GM23338 (cell line): ENCODE results near the gene TBC1D16. TPM values are rescaled to one million over a fixed set of nuclear protein-coding genes. Genes with fewer than 3 reads are reported as not detected.

Source experiments
- ATAC-seq: fragments of 200-7000 bp; cut with Tn5 transposase; 3 replicates; pipeline ENCODE4 v1.9.1; 2020
- DNase-seq: peaks from one replicate; pipeline ENCODE4 v3.0.0-alpha.2; 2015; ENCODE audit warnings: low spot score
- H2AFZ ChIP-seq: fragments of 200-600 bp; sonication (generic); 2 replicates; pipeline ENCODE4 v1.8.0; 2016; ENCODE audit warnings: antibody characterized with exemption, mild to moderate bottlenecking, moderate library complexity
- H3F3A ChIP-seq: fragments of 200-600 bp; sonication (generic); replicated peaks from 2 replicates; pipeline ENCODE4 v1.8.0; 2017; ENCODE audit warnings: antibody characterized with exemption, mixed run types, low read depth
- H3K27ac ChIP-seq: fragments of 200-600 bp; sonication (generic); 2 replicates; pipeline ENCODE4 v1.6.1; 2016; ENCODE audit warnings: low read depth
- H3K27me3 ChIP-seq: fragments of 200-600 bp; sonication (generic); 2 replicates; pipeline ENCODE4 v1.8.0; 2016; ENCODE audit warnings: mild to moderate bottlenecking, mixed run types, moderate library complexity; ENCODE audit not compliant: insufficient read depth
- H3K36me3 ChIP-seq: fragments of 200-600 bp; sonication (generic); 2 replicates; pipeline ENCODE4 v1.8.0; 2016; ENCODE audit warnings: mild to moderate bottlenecking; ENCODE audit not compliant: insufficient read depth
- H3K4me1 ChIP-seq: fragments of 200-600 bp; sonication (generic); 2 replicates; pipeline ENCODE4 v1.8.0; 2016; ENCODE audit warnings: mild to moderate bottlenecking, moderate library complexity; ENCODE audit not compliant: insufficient read depth
- H3K4me2 ChIP-seq: fragments of 200-600 bp; sonication (generic); 2 replicates; pipeline ENCODE4 v1.7.1; 2017; ENCODE audit warnings: mixed run types
- H3K4me3 ChIP-seq: fragments of 200-600 bp; sonication (generic); 2 replicates; pipeline ENCODE4 v1.6.1; 2016; ENCODE audit warnings: mixed run types
- H3K79me2 ChIP-seq: fragments of 200-600 bp; sonication (generic); replicated peaks from 2 replicates; pipeline ENCODE4 v1.8.0; 2017; ENCODE audit warnings: mild to moderate bottlenecking; ENCODE audit not compliant: insufficient read depth
- H3K9me2 ChIP-seq: fragments of 200-600 bp; sonication (generic); 2 replicates; pipeline ENCODE4 v1.8.0; 2017; ENCODE audit not compliant: insufficient read depth
- H4K20me1 ChIP-seq: fragments of 200-600 bp; sonication (generic); replicated peaks from 2 replicates; pipeline ENCODE4 v1.8.0; 2017; ENCODE audit warnings: mild to moderate bottlenecking; ENCODE audit not compliant: insufficient read depth
- H3K27ac Mint-ChIP-seq: 2 replicates; pipeline ENCODE4 v1.8.0; 2020; ENCODE audit warnings: inconsistent platforms, mild to moderate bottlenecking, moderate library complexity, mixed read lengths
- H3K27me3 Mint-ChIP-seq: 3 replicates; pipeline ENCODE4 v1.8.0; 2022; ENCODE audit warnings: low read depth, mild to moderate bottlenecking, moderate library complexity, mixed read lengths, inconsistent platforms; ENCODE audit not compliant: insufficient read depth, poor library complexity
- H3K36me3 Mint-ChIP-seq: 3 replicates; pipeline ENCODE4 v1.8.0; 2021; ENCODE audit warnings: low read depth, mild to moderate bottlenecking, inconsistent platforms, moderate library complexity, mixed read lengths
- H3K4me1 Mint-ChIP-seq: 3 replicates; pipeline ENCODE4 v1.8.0; 2020; ENCODE audit warnings: mild to moderate bottlenecking, inconsistent platforms, mixed read lengths
- H3K4me3 Mint-ChIP-seq: 3 replicates; pipeline ENCODE4 v1.8.0; 2021; ENCODE audit warnings: moderate library complexity, mild to moderate bottlenecking, inconsistent platforms, mixed read lengths
- H3K9me3 Mint-ChIP-seq: 3 replicates; pipeline ENCODE4 v1.8.0; 2020; ENCODE audit warnings: moderate library complexity, mild to moderate bottlenecking, inconsistent platforms, mixed read lengths
- CTCF ChIP-seq, 2 experiments: fragments of 200-600 bp in 1 of 2; sonication (generic) in 1 of 2; conservative IDR thresholded peaks; 2 replicates each; pipeline versions ENCODE4 v1.5.1 to v1.6.1; 2016 to 2017; ENCODE audit warnings: antibody characterized with exemption in 2 of 2, low read depth in 2 of 2, mild to moderate bottlenecking in 2 of 2, moderate library complexity in 1 of 2
- NANOG ChIP-seq: IDR thresholded peaks from 2 replicates; pipeline ENCODE4 v1.6.1; 2016; ENCODE audit warnings: antibody characterized with exemption, borderline replicate concordance
- POLR2AphosphoS5 ChIP-seq: IDR thresholded peaks from 2 replicates; pipeline ENCODE4 v1.6.1; 2016; ENCODE audit warnings: antibody characterized with exemption, low read depth
- REST ChIP-seq: IDR thresholded peaks from one replicate; pipeline ENCODE4 v1.6.1; 2018; ENCODE audit warnings: antibody characterized with exemption; ENCODE audit not compliant: unreplicated experiment
- STAT1 ChIP-seq: IDR thresholded peaks from one replicate; pipeline ENCODE4 v1.6.1; 2016; ENCODE audit warnings: antibody characterized with exemption; ENCODE audit not compliant: unreplicated experiment
- ZNF114 ChIP-seq: fragments of 250-450 bp; sonication (Bioruptor Pico); IDR thresholded peaks from 2 replicates; pipeline ENCODE4 v1.5.0; 2020; ENCODE audit warnings: mild to moderate bottlenecking, moderate library complexity
- ZNF331 ChIP-seq: fragments of 250-450 bp; sonication (Bioruptor Pico); IDR thresholded peaks from 2 replicates; pipeline ENCODE4 v1.5.0; 2020; ENCODE audit warnings: low read depth, mild to moderate bottlenecking, moderate library complexity
- polyA plus RNA-seq: library from polyadenylated mRNA; unstranded; fragments of >200 nt; fragmentation: Nextera tagmentation; extraction: Ambion mirVana; gene quantifications from 2 replicates; pipeline ENCODE4 v1.2.1, GENCODE V29; 2016
- total RNA-seq: library from RNA; depleted of rRNA; stranded (reverse); fragments of >200 nt; shearing (Covaris generic); gene quantifications from 2 replicates; pipeline ENCODE4 v1.2.3, GENCODE V29; 2014
- TF ChIP-seq, protein P1 (sequence below): IDR thresholded peaks from 2 replicates; pipeline ENCODE4 v1.6.1; 2016; ENCODE audit warnings: antibody characterized with exemption

The TBC1D16 gene
- total and polyA plus RNA-seq, 2 experiments from 2014 or later, result 16.7 to 104 TPM

DNA sequence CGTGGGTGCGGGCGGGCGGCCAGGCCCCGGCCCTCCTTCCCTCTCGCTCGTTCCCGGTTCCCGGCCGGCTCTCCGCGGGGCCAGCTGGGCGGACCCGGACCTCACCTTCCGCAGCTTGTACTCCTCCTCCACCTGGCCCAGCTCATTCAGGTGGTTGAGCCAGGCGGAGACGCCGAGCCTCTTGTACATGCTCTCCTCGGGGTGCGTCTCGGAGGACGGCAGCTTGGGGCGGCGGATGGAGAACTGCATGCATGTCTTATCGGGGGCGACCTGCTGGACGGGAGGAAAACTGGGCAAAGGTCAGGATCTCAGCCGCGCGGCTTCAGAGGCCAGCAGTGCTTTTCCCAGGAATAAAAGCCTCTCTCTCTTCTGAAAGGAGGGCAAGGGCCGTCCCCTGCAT, 85.4 kb downstream of the TBC1D16 start:
- Mint-ChIP-seq H3K9me3 (no peaks in the 10 kb centered on the region), H3K27ac (peak overlapping the region; percentile 94), H3K27me3 (peaks cover 21% of the 10 kb centered on the region), H3K36me3 (peaks cover 28% of the 10 kb centered on the region), H3K4me1 (peaks cover 67% of the 10 kb centered on the region), H3K4me3 (peak overlapping the region; percentile 71)
- Histone ChIP-seq H3K27me3 (no peaks in the 10 kb centered on the region; the same call in 1 of the 2 replicates), H3K4me3 (peak overlapping the region; percentile 51), H3F3A (peaks cover 50% of the 10 kb centered on the region), H3K27ac (peak overlapping the region; percentile 95), H4K20me1 (no peaks in the 10 kb centered on the region; the same call in 1 of the 2 replicates), H3K9me2 (no peaks in the 10 kb centered on the region), H3K36me3 (no peaks in the 10 kb centered on the region), H3K4me1 (peaks cover 60% of the 10 kb centered on the region), H3K4me2 (peak overlapping the region; percentile 83), H2AFZ (no peak overlapping the region), H3K79me2 (peaks cover 26% of the 10 kb centered on the region)
- TF ChIP-seq POLR2AphosphoS5, result no peak
- DNase-seq (peak; percentile 65), ATAC-seq (peak; percentile 45)

DNA sequence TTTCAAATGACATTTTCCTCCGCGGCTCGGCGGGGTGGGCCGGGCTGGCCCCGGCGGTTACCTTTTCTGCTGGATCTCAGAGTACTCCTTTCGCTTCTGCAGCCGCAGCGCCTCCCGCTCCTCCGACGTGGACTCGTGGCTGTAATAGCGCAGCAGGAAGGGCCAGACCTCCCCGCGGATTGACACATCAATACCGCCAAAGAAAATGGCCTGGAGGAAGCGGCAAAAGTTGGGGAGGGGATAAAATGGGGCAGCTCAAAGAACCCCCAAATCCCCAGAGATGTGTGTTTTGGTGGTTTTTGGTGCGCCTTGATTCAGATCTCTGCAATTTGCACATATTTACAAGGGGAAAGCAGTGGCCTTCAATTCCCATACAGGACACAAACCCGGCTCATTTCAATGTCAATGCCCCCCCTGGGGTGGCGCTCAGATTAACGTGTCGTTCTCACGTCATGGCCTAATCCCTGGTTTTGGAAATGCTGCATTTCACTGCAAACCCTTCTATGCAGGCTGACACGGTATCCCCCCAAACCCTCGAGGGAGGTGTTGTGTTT, 85.9 kb downstream of the TBC1D16 start:
- no peaks in the 10 kb centered on the region; the same call in 1 of the 2 replicates for H3K27me3 ChIP-seq
- DNase-seq, result peak; percentile 95
- ATAC-seq, result peak; percentile 39
- H4K20me1 ChIP-seq, result no peaks in the 10 kb centered on the region; the same call in 1 of the 2 replicates
- no peak overlapping the region for H2AFZ ChIP-seq
- no peaks in the 10 kb centered on the region for H3K36me3 ChIP-seq
- H3K27ac ChIP-seq, result peak overlapping the region; percentile 95
- Mint-ChIP-seq H3K27me3 (peaks cover 21% of the 10 kb centered on the region), H3K27ac (peak overlapping the region; percentile 94), H3K4me3 (peak overlapping the region; percentile 71), H3K36me3 (peaks cover 30% of the 10 kb centered on the region), H3K4me1 (peaks cover 61% of the 10 kb centered on the region), H3K9me3 (no peaks in the 10 kb centered on the region)
- peaks cover 23% of the 10 kb centered on the region for H3K79me2 ChIP-seq
- H3K4me3 ChIP-seq, result peak overlapping the region; percentile 51
- H3F3A ChIP-seq, result peaks cover 50% of the 10 kb centered on the region
- H3K9me2 ChIP-seq, result no peaks in the 10 kb centered on the region
- peaks cover 55% of the 10 kb centered on the region for H3K4me1 ChIP-seq
- peak overlapping the region; percentile 83 for H3K4me2 ChIP-seq
- peak; percentile 84 for TF ChIP-seq NANOG
- TF ChIP-seq CTCF (conservative IDR thresholded peaks at IDR 0.05; ENCODE audit: low read depth in 2 of 2), result no peak
- TF ChIP-seq REST, result no peak
- no peak for TF ChIP-seq STAT1
- TF ChIP-seq POLR2AphosphoS5, result peak; percentile 35; the same call in 1 of the 2 replicates
- TF ChIP-seq, protein P1, sequence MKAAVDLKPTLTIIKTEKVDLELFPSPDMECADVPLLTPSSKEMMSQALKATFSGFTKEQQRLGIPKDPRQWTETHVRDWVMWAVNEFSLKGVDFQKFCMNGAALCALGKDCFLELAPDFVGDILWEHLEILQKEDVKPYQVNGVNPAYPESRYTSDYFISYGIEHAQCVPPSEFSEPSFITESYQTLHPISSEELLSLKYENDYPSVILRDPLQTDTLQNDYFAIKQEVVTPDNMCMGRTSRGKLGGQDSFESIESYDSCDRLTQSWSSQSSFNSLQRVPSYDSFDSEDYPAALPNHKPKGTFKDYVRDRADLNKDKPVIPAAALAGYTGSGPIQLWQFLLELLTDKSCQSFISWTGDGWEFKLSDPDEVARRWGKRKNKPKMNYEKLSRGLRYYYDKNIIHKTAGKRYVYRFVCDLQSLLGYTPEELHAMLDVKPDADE, result no peak
- no peak for TF ChIP-seq ZNF331 (CRISPR knock-in tag)
- TF ChIP-seq ZNF114 (CRISPR knock-in tag), result no peak
